Measurements from ENCODE around the gene MRM3. TPM values are rescaled to one million over a fixed set of nuclear protein-coding genes. Genes with fewer than 3 reads are reported as not detected.
"Not testable (repeated sequence)": the region's sequence is repeated elsewhere in the genome, so short reads cannot be mapped to it uniquely, and the experiment has no call there.

The MRM3 gene
- total RNA-seq, 1 donor from 2014 or later: 8.3 TPM

GRCh38 chr17:752620-753219, 29.4 kb upstream of the MRM3 start:
- TF ChIP-seq CTCF (IDR thresholded peaks at IDR 0.05; ENCODE audit: insufficient read depth, low read depth, low read length): no peak
- no peak for TF ChIP-seq EZH2 (IDR thresholded peaks at IDR 0.05; ENCODE audit: insufficient read depth, low read length)
- Histone ChIP-seq H3K9ac (ENCODE audit: low read length) (peak overlapping the region; percentile 81), H3K4me1 (ENCODE audit: insufficient read depth, low read length) (peaks cover 20% of the 10 kb centered on the region), H2AFZ (ENCODE audit: low read depth, low read length) (peak overlapping the region; percentile 98), H4K20me1 (ENCODE audit: insufficient read depth, low read length) (peaks cover 30% of the 10 kb centered on the region), H3K4me2 (ENCODE audit: low read length) (peak overlapping the region; percentile 92), H3K9me3 (ENCODE audit: insufficient read depth, low read depth, low read length) (no peaks in the 10 kb centered on the region), H3K27me3 (ENCODE audit: insufficient read depth, low read length) (no peaks in the 10 kb centered on the region), H3K27ac (ENCODE audit: low read depth, low read length) (peak overlapping the region; percentile 52), H3K79me2 (ENCODE audit: insufficient read depth, low read length) (peaks cover 40% of the 10 kb centered on the region), H3K36me3 (ENCODE audit: insufficient read depth, low read length) (peaks cover 9% of the 10 kb centered on the region), H3K4me3 (ENCODE audit: insufficient read depth, low read depth, low read length) (peak overlapping the region; percentile 76)
- no peak for FAIRE-seq
- Mint-ChIP-seq H3K9me3 (ENCODE audit: unreplicated experiment) (peaks cover 6% of the 10 kb centered on the region), H3K4me1 (ENCODE audit: low read depth, unreplicated experiment) (peaks cover 7% of the 10 kb centered on the region), H3K27ac (ENCODE audit: unreplicated experiment) (no peak overlapping the region), H3K4me3 (ENCODE audit: unreplicated experiment) (peak overlapping the region; percentile 84), H3K27me3 (ENCODE audit: low read depth, unreplicated experiment) (no peaks in the 10 kb centered on the region), H3K36me3 (ENCODE audit: low read depth, unreplicated experiment) (peaks cover 26% of the 10 kb centered on the region)
- DNase-seq (ENCODE audit: low read depth): peak; percentile 49

- Mint-ChIP-seq H3K36me3 (ENCODE audit: low read depth, unreplicated experiment) (peaks cover 19% of the 10 kb centered on the region), H3K27me3 (ENCODE audit: low read depth, unreplicated experiment) (no peaks in the 10 kb centered on the region), H3K9me3 (ENCODE audit: unreplicated experiment) (peaks cover under 1% of the 10 kb centered on the region), H3K4me3 (ENCODE audit: unreplicated experiment) (peak overlapping the region; percentile 70), H3K27ac (ENCODE audit: unreplicated experiment) (no peak overlapping the region), H3K4me1 (ENCODE audit: low read depth, unreplicated experiment) (peaks cover 7% of the 10 kb centered on the region)
- Histone ChIP-seq H3K79me2 (ENCODE audit: insufficient read depth, low read length) (peaks cover 33% of the 10 kb centered on the region), H4K20me1 (ENCODE audit: insufficient read depth, low read length) (peaks cover 23% of the 10 kb centered on the region), H3K27me3 (ENCODE audit: insufficient read depth, low read length) (no peaks in the 10 kb centered on the region), H3K9me3 (ENCODE audit: insufficient read depth, low read depth, low read length) (no peaks in the 10 kb centered on the region), H3K4me3 (ENCODE audit: insufficient read depth, low read depth, low read length) (no peak overlapping the region), H3K4me2 (ENCODE audit: low read length) (no peak overlapping the region), H3K9ac (ENCODE audit: low read length) (no peak overlapping the region), H3K4me1 (ENCODE audit: insufficient read depth, low read length) (peaks cover 20% of the 10 kb centered on the region), H3K36me3 (ENCODE audit: insufficient read depth, low read length) (peaks cover 4% of the 10 kb centered on the region), H3K27ac (ENCODE audit: low read depth, low read length) (no peak overlapping the region), H2AFZ (ENCODE audit: low read depth, low read length) (no peak overlapping the region)
- DNase-seq (ENCODE audit: low read depth) (no peak), FAIRE-seq (no peak)
- TF ChIP-seq CTCF (IDR thresholded peaks at IDR 0.05; ENCODE audit: insufficient read depth, low read depth, low read length) (no peak), EZH2 (IDR thresholded peaks at IDR 0.05; ENCODE audit: insufficient read depth, low read length) (no peak)
Observed at GRCh38 chr17:753418-753817, 28.7 kb upstream of the MRM3 start.

DNA sequence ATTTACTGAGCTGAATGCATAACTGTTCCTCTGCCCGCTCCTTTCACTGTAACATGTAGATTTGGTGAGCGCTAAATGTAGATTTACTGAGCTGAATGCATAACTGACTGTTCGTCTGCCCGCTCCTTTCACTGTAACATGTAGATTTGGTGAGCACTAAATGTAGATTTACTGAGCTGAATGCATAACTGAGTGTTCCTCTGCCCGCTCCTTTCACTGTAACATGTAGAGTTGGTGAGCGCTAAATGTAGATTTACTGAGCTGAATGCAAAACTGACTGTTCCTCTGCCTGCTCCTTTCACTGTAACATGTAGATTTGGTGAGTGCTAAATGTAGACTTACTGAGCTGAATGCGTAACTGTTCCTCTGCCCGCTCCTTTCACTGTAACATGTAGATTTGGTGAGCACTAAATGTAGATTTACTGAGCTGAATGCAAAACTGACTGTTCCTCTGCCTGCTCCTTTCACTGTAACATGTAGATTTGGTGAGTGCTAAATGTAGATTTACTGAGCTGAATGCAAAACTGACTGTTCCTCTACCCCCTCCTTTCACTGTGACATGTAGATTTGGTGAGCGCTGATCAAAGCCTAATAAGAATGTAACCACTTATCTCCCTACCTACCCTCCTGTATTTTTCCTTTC, 26.7 kb upstream of the MRM3 start:
- Histone ChIP-seq H3K4me1 (ENCODE audit: insufficient read depth, low read length) (peaks cover 17% of the 10 kb centered on the region), H3K79me2 (ENCODE audit: insufficient read depth, low read length) (peaks cover 16% of the 10 kb centered on the region), H3K36me3 (ENCODE audit: insufficient read depth, low read length) (peaks cover 12% of the 10 kb centered on the region)
- H3K9me3 ChIP-seq (ENCODE audit: insufficient read depth, low read depth, low read length); H3K27ac ChIP-seq (ENCODE audit: low read depth, low read length); H3K9ac ChIP-seq (ENCODE audit: low read length); H3K4me3 Mint-ChIP-seq (ENCODE audit: unreplicated experiment); H3K27me3 Mint-ChIP-seq (ENCODE audit: low read depth, unreplicated experiment); H2AFZ ChIP-seq (ENCODE audit: low read depth, low read length); H3K4me1 Mint-ChIP-seq (ENCODE audit: low read depth, unreplicated experiment); H4K20me1 ChIP-seq (ENCODE audit: insufficient read depth, low read length); FAIRE-seq; H3K9me3 Mint-ChIP-seq (ENCODE audit: unreplicated experiment); H3K27me3 ChIP-seq (ENCODE audit: insufficient read depth, low read length); H3K27ac Mint-ChIP-seq (ENCODE audit: unreplicated experiment); H3K4me3 ChIP-seq (ENCODE audit: insufficient read depth, low read depth, low read length); H3K4me2 ChIP-seq (ENCODE audit: low read length); DNase-seq (ENCODE audit: low read depth): not testable (repeated sequence)
- H3K36me3 Mint-ChIP-seq (ENCODE audit: low read depth, unreplicated experiment): peaks cover 20% of the 10 kb centered on the region

DNA sequence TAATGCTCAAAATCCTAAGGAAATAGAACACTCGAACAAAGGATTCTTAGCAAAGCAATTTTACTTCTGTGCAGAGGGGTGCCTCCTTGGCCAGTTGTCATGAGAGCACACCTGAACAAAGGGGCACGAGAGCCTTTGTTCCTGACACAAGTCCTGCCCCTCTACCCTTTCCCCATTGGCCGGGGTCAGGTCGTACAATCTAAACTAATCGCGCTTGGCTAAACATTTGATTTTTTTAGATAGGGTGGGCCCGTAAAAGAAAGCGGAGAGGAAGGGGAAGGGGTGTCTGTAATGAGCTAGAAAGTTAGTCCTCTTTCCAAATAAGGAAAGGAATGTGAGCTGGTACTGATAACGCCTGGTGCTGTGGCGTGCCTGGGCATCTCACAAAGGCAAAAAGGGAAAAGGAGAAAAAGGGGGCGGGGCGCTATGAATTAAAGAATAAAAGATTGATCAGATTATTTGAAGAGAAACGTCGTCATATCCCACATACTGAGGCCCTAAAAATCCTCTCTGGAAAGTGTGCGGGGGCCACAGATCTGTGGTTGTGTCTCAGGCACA, 26.1 kb upstream of the MRM3 start:
- not testable (repeated sequence) for H3K9ac ChIP-seq (ENCODE audit: low read length); H3K4me2 ChIP-seq (ENCODE audit: low read length); H3K27me3 Mint-ChIP-seq (ENCODE audit: low read depth, unreplicated experiment); H4K20me1 ChIP-seq (ENCODE audit: insufficient read depth, low read length); H2AFZ ChIP-seq (ENCODE audit: low read depth, low read length); H3K4me1 Mint-ChIP-seq (ENCODE audit: low read depth, unreplicated experiment); H3K4me3 ChIP-seq (ENCODE audit: insufficient read depth, low read depth, low read length); DNase-seq (ENCODE audit: low read depth); H3K27me3 ChIP-seq (ENCODE audit: insufficient read depth, low read length); H3K79me2 ChIP-seq (ENCODE audit: insufficient read depth, low read length); H3K9me3 Mint-ChIP-seq (ENCODE audit: unreplicated experiment); H3K9me3 ChIP-seq (ENCODE audit: insufficient read depth, low read depth, low read length); H3K27ac ChIP-seq (ENCODE audit: low read depth, low read length); H3K4me3 Mint-ChIP-seq (ENCODE audit: unreplicated experiment); FAIRE-seq
- peak overlapping the region; percentile 66 for H3K27ac Mint-ChIP-seq (ENCODE audit: unreplicated experiment)
- peaks cover 20% of the 10 kb centered on the region for H3K36me3 Mint-ChIP-seq (ENCODE audit: low read depth, unreplicated experiment)
- Histone ChIP-seq H3K4me1 (ENCODE audit: insufficient read depth, low read length) (peaks cover 11% of the 10 kb centered on the region), H3K36me3 (ENCODE audit: insufficient read depth, low read length) (peaks cover 17% of the 10 kb centered on the region)
